Activated B cell treated with CpG ODN at 0.5 μM for 24 hours (primary cell): ENCODE measurements around the gene P2RY13. TPM values are rescaled to one million over a fixed set of nuclear protein-coding genes. Genes with fewer than 3 reads are reported as not detected.

Experiments
- ATAC-seq: fragments of 200-7000 bp; cut with Tn5 transposase; one replicate; pipeline ENCODE4 v1.10.0; 2021; ENCODE audit warnings: low read depth, mild to moderate bottlenecking, moderate library complexity
- CTCF ChIA-PET: fragments of 350-600 bp; sonication (Branson Sonifier 250); formaldehyde crosslinking; loops from one replicate; lab custom pipeline; 2021; ENCODE audit warnings: antibody characterized with exemption; lab: Charles Lee
- POLR2A ChIA-PET: fragments of 350-600 bp; sonication (Branson Sonifier 250); formaldehyde crosslinking; loops from one replicate; lab custom pipeline; 2021; ENCODE audit warnings: antibody characterized with exemption; lab: Charles Lee
- DNase-seq: peaks from one replicate; pipeline ENCODE4 v3.0.0; 2022
- H3K27ac Mint-ChIP-seq: one replicate; pipeline ENCODE4 v1.8.0; 2020; ENCODE audit warnings: mixed read lengths
- H3K27me3 Mint-ChIP-seq: one replicate; pipeline ENCODE4 v1.8.0; 2021; ENCODE audit warnings: mixed read lengths
- H3K36me3 Mint-ChIP-seq: one replicate; pipeline ENCODE4 v1.8.0; 2021; ENCODE audit warnings: low read depth, mixed read lengths
- H3K4me1 Mint-ChIP-seq: one replicate; pipeline ENCODE4 v1.8.0; 2021; ENCODE audit warnings: mixed read lengths
- H3K4me3 Mint-ChIP-seq: one replicate; pipeline ENCODE4 v1.8.0; 2020; ENCODE audit warnings: mild to moderate bottlenecking, mixed read lengths
- H3K9me3 Mint-ChIP-seq: one replicate; pipeline ENCODE4 v1.8.0; 2020; ENCODE audit warnings: mixed read lengths
- CTCF ChIP-seq: fragments of 200-600 bp; IDR thresholded peaks from one replicate; pipeline ENCODE4 v1.8.0; 2022; ENCODE audit warnings: antibody characterized with exemption, mild to moderate bottlenecking
- intact Hi-C: fragments of 100-400 bp; cut with micrococcal nuclease; formaldehyde crosslinking; loops from one replicate; pipeline ENCODE4 v1.15.1; 2024
- total RNA-seq: library from RNA; stranded (reverse); gene quantifications from 2 replicates; pipeline ENCODE4 v1.2.3, GENCODE V29; 2022

P2RY13 gene
- total RNA-seq, 1 donor from 2014 or later: 0.33 TPM

- Mint-ChIP-seq H3K27ac (no peak overlapping the region), H3K36me3 (no peaks in the 10 kb centered on the region), H3K27me3 (no peaks in the 10 kb centered on the region), H3K9me3 (no peaks in the 10 kb centered on the region), H3K4me3 (no peak overlapping the region), H3K4me1 (no peaks in the 10 kb centered on the region)
- ChIA-PET POLR2A (no interaction called here), CTCF (interaction anchor here (1.5 kb wide), 1 partner anchor 14 kb away, joined by 4 read pairs; no protein-coding TSS in a partner anchor)
- intact Hi-C loops: no loop called here
- ATAC-seq (no peak), DNase-seq (no peak)
- no peak for TF ChIP-seq CTCF
Observed at GRCh38 chr3:151314593-151314992, 14.8 kb downstream of the P2RY13 start.

DNA sequence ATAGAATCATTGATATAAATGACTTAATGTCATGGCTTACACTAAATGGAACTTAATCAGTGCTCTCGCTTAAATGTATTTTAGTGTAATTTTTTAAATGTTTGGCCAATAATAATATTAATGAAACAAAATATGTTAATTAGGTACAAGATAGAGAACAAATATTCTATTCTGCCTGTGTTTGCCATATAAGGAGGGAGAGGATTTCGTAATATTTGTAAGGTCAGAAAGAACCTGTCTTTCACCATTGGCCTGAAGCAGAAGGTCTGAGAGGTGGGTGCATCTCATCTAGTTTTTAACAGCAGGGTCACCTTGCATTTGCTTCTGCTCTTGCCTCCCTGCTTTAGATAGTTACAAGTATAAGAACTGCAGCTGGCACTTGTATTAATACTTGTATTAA, 15.2 kb downstream of the P2RY13 start:
- DNase-seq: no peak
- intact Hi-C loops: no loop called here
- no peak overlapping the region for H3K4me3 Mint-ChIP-seq
- H3K9me3 Mint-ChIP-seq: no peaks in the 10 kb centered on the region
- H3K4me1 Mint-ChIP-seq: no peaks in the 10 kb centered on the region
- ATAC-seq: no peak
- no peak for TF ChIP-seq CTCF
- H3K27ac Mint-ChIP-seq: no peak overlapping the region
- no peaks in the 10 kb centered on the region for H3K27me3 Mint-ChIP-seq
- ChIA-PET CTCF (interaction anchor here (1.5 kb wide), 1 partner anchor 14 kb away, joined by 4 read pairs; no protein-coding TSS in a partner anchor), POLR2A (no interaction called here)
- no peaks in the 10 kb centered on the region for H3K36me3 Mint-ChIP-seq

GRCh38 chr3:151312972-151313371, 16.4 kb downstream of the P2RY13 start:
- ATAC-seq (no peak), DNase-seq (no peak)
- no peaks in the 10 kb centered on the region for H3K9me3 Mint-ChIP-seq
- intact Hi-C loops: no loop called here
- POLR2A ChIA-PET: no interaction called here
- CTCF ChIA-PET: interaction anchor here (0.7 kb wide), 1 partner anchor 99 kb away, joined by 3 read pairs; no protein-coding TSS in a partner anchor
- H3K27ac Mint-ChIP-seq: no peak overlapping the region
- no peaks in the 10 kb centered on the region for H3K27me3 Mint-ChIP-seq
- no peak overlapping the region for H3K4me3 Mint-ChIP-seq
- H3K4me1 Mint-ChIP-seq: no peaks in the 10 kb centered on the region
- no peaks in the 10 kb centered on the region for H3K36me3 Mint-ChIP-seq
- TF ChIP-seq CTCF: no peak

GRCh38 chr3:151309566-151309965, 19.8 kb downstream of the P2RY13 start:
- ATAC-seq (no peak), DNase-seq (no peak)
- intact Hi-C loops: no loop called here
- POLR2A ChIA-PET: no interaction called here
- CTCF ChIA-PET: no interaction called here
- H3K36me3 Mint-ChIP-seq: no peaks in the 10 kb centered on the region
- no peaks in the 10 kb centered on the region for H3K9me3 Mint-ChIP-seq
- no peaks in the 10 kb centered on the region for H3K27me3 Mint-ChIP-seq
- H3K27ac Mint-ChIP-seq: no peak overlapping the region
- no peak overlapping the region for H3K4me3 Mint-ChIP-seq
- H3K4me1 Mint-ChIP-seq: no peaks in the 10 kb centered on the region
- no peak for TF ChIP-seq CTCF

- no peak for TF ChIP-seq CTCF
- intact Hi-C loops: no loop called here
- Mint-ChIP-seq H3K9me3 (no peaks in the 10 kb centered on the region), H3K27ac (no peak overlapping the region), H3K36me3 (no peaks in the 10 kb centered on the region), H3K27me3 (peaks cover 3% of the 10 kb centered on the region), H3K4me1 (no peaks in the 10 kb centered on the region), H3K4me3 (no peak overlapping the region)
- ATAC-seq (no peak), DNase-seq (no peak)
- POLR2A ChIA-PET: no interaction called here
- CTCF ChIA-PET: interaction anchor here (1.0 to 1.5 kb wide), 2 partner anchors 15 to 21 kb away, joined by 4 to 5 read pairs; no protein-coding TSS in a partner anchor
Observed at GRCh38 chr3:151307583-151308488, 21.5 kb downstream of the P2RY13 start.
